K562 (cell line): ENCODE measurements around the gene CHD2. TPM values are rescaled to one million over a fixed set of nuclear protein-coding genes. Genes with fewer than 3 reads are reported as not detected.

Experiments
- ATF6 ChIP-seq: sonication (generic); formaldehyde crosslinking; IDR thresholded peaks from 2 replicates; pipeline ENCODE4 v1.4.0; 2020; ENCODE audit warnings: mild to moderate bottlenecking, missing genetic modification reagents
- BRF1 ChIP-seq: IDR thresholded peaks from 3 replicates; pipeline ENCODE4 v1.6.1; 2011; ENCODE audit warnings: borderline replicate concordance, mild to moderate bottlenecking; ENCODE audit not compliant: insufficient read length; ENCODE audit errors: extremely low read depth
- E2F3 ChIP-seq: fragments of 250-450 bp; sonication (Bioruptor Pico); IDR thresholded peaks from 2 replicates; pipeline ENCODE4 v1.4.0; 2020; ENCODE audit warnings: mild to moderate bottlenecking
- ELF4 ChIP-seq: fragments of 450-650 bp; formaldehyde crosslinking; IDR thresholded peaks from 2 replicates; pipeline ENCODE4 v1.4.0; 2022; ENCODE audit warnings: missing genetic modification characterization
- FOXJ3 ChIP-seq: sonication (generic); formaldehyde crosslinking; IDR thresholded peaks from 2 replicates; pipeline ENCODE4 v1.4.0; 2020; ENCODE audit warnings: mild to moderate bottlenecking, missing genetic modification reagents
- MITF ChIP-seq: IDR thresholded peaks from 2 replicates; pipeline ENCODE4 v1.6.1; 2014; ENCODE audit warnings: antibody characterized with exemption
- RB1 ChIP-seq: fragments of 450-650 bp; IDR thresholded peaks from 2 replicates; pipeline ENCODE4 v1.6.1; 2017; ENCODE audit warnings: low read depth, mild to moderate bottlenecking
- ZNF354B ChIP-seq: fragments of 250-450 bp; sonication (Bioruptor Pico); IDR thresholded peaks from 2 replicates; pipeline ENCODE4 v1.4.0; 2020
- ZNF407 ChIP-seq: fragments of 450-650 bp; IDR thresholded peaks from 2 replicates; pipeline ENCODE4 v1.6.1; 2016; ENCODE audit warnings: low read depth
- ZNF780A ChIP-seq: fragments of 250-450 bp; sonication (Bioruptor Pico); IDR thresholded peaks from 2 replicates; pipeline ENCODE4 v1.5.0; 2021; ENCODE audit warnings: mild to moderate bottlenecking
- polyA plus RNA-seq, 8 experiments: library from polyadenylated mRNA; depleted of rRNA in 4 of 8; stranded (reverse) in 5 of 8; unstranded in 3 of 8; fragments of >200 nt; fragmentation: Nextera tagmentation in 2 of 8; fragmentation: Illumina TruSeq in 1 of 8; extraction: Ambion mirVana in 2 of 8; extraction: Trizol in 1 of 8; gene quantifications; 2 replicates each; pipeline versions ENCODE4 v1.2.1 to v1.2.3, GENCODE V29; 2011 to 2014; ENCODE audit warnings: inconsistent platforms in 1 of 8, missing spikeins in 1 of 8
- total RNA-seq, 7 experiments: library from RNA; depleted of rRNA in 6 of 7; stranded (reverse); fragments of >200 nt in 6 of 7; fragmentation: Illumina TruSeq in 2 of 7; extraction: Trizol in 2 of 7; gene quantifications; 2 replicates each; pipeline versions ENCODE4 v1.2.1 to v1.2.3, GENCODE V29; 2011 to 2021; ENCODE audit warnings: low replicate concordance in 1 of 7
- TF ChIP-seq, protein P1 (sequence below): IDR thresholded peaks from 3 replicates; pipeline ENCODE4 v1.6.1; 2011; ENCODE audit warnings: borderline replicate concordance, mild to moderate bottlenecking; ENCODE audit not compliant: insufficient read length, insufficient read depth
- TF ChIP-seq, protein P2 (sequence below): fragments of 250-450 bp; sonication (Bioruptor Pico); IDR thresholded peaks from 2 replicates; pipeline ENCODE4 v1.4.0; 2020; ENCODE audit warnings: mild to moderate bottlenecking, moderate library complexity

Gene CHD2
- total and polyA plus RNA-seq, 9 of the 15 experiments (the other 6 are each of a cell fraction or from before 2014, with no cell fraction given) = 38.9 to 70.8 (median 56.2) TPM

GRCh38 chr15:92878593-92879053, 21.5 kb upstream of the CHD2 start (continued):
- TF ChIP-seq ZNF407 (no peak), FOXJ3 (no peak), ELF4 (CRISPR knock-in tag) (no peak), RB1 (no peak; the same call in 1 of the 2 replicates), ZNF354B (CRISPR knock-in tag) (no peak), E2F3 (no peak), BRF1 (no peak), MITF (peak; percentile 46; the same call in 1 of the 2 replicates), ZNF780A (CRISPR knock-in tag) (no peak), ATF6 (CRISPR knock-in tag) (no peak)
- TF ChIP-seq, protein P1, sequence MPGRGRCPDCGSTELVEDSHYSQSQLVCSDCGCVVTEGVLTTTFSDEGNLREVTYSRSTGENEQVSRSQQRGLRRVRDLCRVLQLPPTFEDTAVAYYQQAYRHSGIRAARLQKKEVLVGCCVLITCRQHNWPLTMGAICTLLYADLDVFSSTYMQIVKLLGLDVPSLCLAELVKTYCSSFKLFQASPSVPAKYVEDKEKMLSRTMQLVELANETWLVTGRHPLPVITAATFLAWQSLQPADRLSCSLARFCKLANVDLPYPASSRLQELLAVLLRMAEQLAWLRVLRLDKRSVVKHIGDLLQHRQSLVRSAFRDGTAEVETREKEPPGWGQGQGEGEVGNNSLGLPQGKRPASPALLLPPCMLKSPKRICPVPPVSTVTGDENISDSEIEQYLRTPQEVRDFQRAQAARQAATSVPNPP = no peak
- TF ChIP-seq, protein P2, sequence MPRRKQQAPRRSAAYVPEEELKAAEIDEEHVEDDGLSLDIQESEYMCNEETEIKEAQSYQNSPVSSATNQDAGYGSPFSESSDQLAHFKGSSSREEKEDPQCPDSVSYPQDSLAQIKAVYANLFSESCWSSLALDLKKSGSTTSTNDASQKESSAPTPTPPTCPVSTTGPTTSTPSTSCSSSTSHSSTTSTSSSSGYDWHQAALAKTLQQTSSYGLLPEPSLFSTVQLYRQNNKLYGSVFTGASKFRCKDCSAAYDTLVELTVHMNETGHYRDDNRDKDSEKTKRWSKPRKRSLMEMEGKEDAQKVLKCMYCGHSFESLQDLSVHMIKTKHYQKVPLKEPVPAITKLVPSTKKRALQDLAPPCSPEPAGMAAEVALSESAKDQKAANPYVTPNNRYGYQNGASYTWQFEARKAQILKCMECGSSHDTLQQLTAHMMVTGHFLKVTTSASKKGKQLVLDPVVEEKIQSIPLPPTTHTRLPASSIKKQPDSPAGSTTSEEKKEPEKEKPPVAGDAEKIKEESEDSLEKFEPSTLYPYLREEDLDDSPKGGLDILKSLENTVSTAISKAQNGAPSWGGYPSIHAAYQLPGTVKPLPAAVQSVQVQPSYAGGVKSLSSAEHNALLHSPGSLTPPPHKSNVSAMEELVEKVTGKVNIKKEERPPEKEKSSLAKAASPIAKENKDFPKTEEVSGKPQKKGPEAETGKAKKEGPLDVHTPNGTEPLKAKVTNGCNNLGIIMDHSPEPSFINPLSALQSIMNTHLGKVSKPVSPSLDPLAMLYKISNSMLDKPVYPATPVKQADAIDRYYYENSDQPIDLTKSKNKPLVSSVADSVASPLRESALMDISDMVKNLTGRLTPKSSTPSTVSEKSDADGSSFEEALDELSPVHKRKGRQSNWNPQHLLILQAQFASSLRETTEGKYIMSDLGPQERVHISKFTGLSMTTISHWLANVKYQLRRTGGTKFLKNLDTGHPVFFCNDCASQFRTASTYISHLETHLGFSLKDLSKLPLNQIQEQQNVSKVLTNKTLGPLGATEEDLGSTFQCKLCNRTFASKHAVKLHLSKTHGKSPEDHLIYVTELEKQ = no peak
